Measurements from ENCODE around the gene KLF14. TPM values are rescaled to one million over a fixed set of nuclear protein-coding genes. Genes with fewer than 3 reads are reported as not detected.

KLF14 gene
- total RNA-seq = 0.16 TPM

DNA sequence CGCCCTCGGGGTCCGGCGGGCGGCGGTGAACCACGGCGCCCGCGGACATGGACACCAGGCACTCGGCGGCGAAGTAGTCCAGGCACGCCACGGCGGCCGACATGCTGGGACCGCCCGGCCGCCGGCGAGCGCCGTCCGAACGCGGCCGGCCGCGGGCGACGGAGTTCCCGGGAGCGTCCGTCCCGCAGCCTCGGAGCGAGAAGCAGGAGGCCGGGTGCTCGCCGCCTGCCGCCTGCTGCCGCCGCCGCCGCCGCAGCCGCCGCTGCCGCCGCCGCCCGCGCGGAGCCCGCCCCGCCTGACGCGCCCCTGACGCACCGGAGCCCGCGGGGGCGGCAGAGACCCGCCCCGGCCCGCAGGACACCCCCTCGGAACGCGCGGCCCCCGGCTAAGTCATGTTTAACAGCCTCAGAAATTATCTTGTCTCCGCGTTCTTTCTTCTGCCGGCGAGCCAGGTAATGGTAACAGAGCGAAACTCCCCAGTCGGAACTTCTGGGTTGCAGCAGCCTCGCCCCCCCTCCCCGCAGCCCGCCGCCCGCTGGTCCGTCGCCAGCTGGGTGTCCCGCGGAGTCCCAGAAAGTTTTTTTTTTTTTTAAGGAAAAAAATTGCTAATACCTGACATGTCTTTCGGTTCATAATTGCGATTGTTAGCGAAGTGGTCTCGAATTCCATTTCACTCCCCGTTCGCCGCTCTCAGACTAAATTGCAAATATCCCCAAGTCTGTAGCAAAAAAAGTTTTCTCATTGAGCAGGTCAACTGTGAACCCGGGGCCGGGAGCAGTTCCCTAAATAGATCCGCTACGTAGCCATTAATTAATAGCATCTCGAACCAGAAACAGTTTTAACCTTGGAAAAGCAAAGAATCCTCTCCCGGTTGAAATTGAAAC is at the start of gene KLF14:
Gene KLF14, minus strand, starts transcription at position 277 of the 884 bp plus-strand sequence. Its CDS starts 174 bp downstream, at position 103.

Other genes with a start within 250 kb of the KLF14 start
- gene MEST, start 242.1 kb downstream of the KLF14 start, total RNA-seq = 337 TPM
- gene COPG2, start 65.5 kb downstream of the KLF14 start, total RNA-seq = 48.4 TPM
- gene TSGA13, start 47.7 kb downstream of the KLF14 start, total RNA-seq = not detected